GM12801 (cell line): ENCODE measurements around the gene RAB33A.

Experiments
- CTCF ChIP-seq: IDR thresholded peaks from one replicate; pipeline ENCODE4 v1.5.1; 2011; ENCODE audit warnings: control low read depth; ENCODE audit not compliant: insufficient read length; ENCODE audit errors: extremely low read depth

The RAB33A gene

GRCh38 chrX:130144509-130144908 lies 27.3 kb upstream of the RAB33A start:
- no peak for TF ChIP-seq CTCF

- TF ChIP-seq CTCF: no peak
These were observed 26.6 kb upstream of the RAB33A start for GRCh38 chrX:130145123-130145522.

- no peak for TF ChIP-seq CTCF
These were observed 24.1 kb upstream of the RAB33A start for GRCh38 chrX:130147631-130148030.

- no peak for TF ChIP-seq CTCF
These were observed 16.2 kb upstream of the RAB33A start for GRCh38 chrX:130155564-130155963.

GRCh38 chrX:130158311-130158710 lies 13.5 kb upstream of the RAB33A start:
- TF ChIP-seq CTCF: no peak

- no peak for TF ChIP-seq CTCF
These were observed 12.0 kb upstream of the RAB33A start for GRCh38 chrX:130159776-130160175.

GRCh38 chrX:130162094-130162735 lies 9.5 kb upstream of the RAB33A start:
- TF ChIP-seq CTCF: no peak
